ENCODE data around the gene ERGIC1.
"Not testable (repeated sequence)": the region's sequence is repeated elsewhere in the genome, so short reads cannot be mapped to it uniquely, and the experiment has no call there.

ERGIC1 gene

GRCh38 chr5:172833686-172834414 is at the start of gene ERGIC1:
Gene ERGIC1, plus strand, starts transcription at chr5:172834251. Its CDS starts 163 bp downstream, at chr5:172834414.
- peak; percentile 80 for DNase-seq

- no peak for DNase-seq
Observed at GRCh38 chr5:172785429-172786088, 48.5 kb upstream of the ERGIC1 start.

GRCh38 chr5:172786736-172787462 is 47.2 kb upstream of the ERGIC1 start:
- no peak for DNase-seq

- DNase-seq, result not testable (repeated sequence)
Observed at GRCh38 chr5:172787538-172787937, 46.5 kb upstream of the ERGIC1 start.

GRCh38 chr5:172788771-172789686 is 45.0 kb upstream of the ERGIC1 start:
- no peak for DNase-seq

GRCh38 chr5:172789687-172790495 is 44.2 kb upstream of the ERGIC1 start:
- no peak for DNase-seq

GRCh38 chr5:172790496-172790889 is 43.6 kb upstream of the ERGIC1 start:
- no peak for DNase-seq

- DNase-seq, result no peak
Observed at GRCh38 chr5:172791286-172791685, 42.8 kb upstream of the ERGIC1 start.

- DNase-seq, result no peak
Observed at GRCh38 chr5:172791726-172792445, 42.2 kb upstream of the ERGIC1 start.

- DNase-seq, result no peak
Observed at GRCh38 chr5:172792701-172793570, 41.1 kb upstream of the ERGIC1 start.

- no peak for DNase-seq
Observed at GRCh38 chr5:172793577-172794488, 40.2 kb upstream of the ERGIC1 start.

GRCh38 chr5:172795318-172795977 is 38.6 kb upstream of the ERGIC1 start:
- no peak for DNase-seq

GRCh38 chr5:172796306-172796705 is 37.7 kb upstream of the ERGIC1 start:
- no peak for DNase-seq

- DNase-seq, result no peak
Observed at GRCh38 chr5:172797771-172798191, 36.3 kb upstream of the ERGIC1 start.

- DNase-seq, result no peak
Observed at GRCh38 chr5:172798422-172799215, 35.4 kb upstream of the ERGIC1 start.

GRCh38 chr5:172799416-172799815 is 34.6 kb upstream of the ERGIC1 start:
- no peak for DNase-seq

- DNase-seq, result no peak
Observed at GRCh38 chr5:172800088-172800551, 33.9 kb upstream of the ERGIC1 start.

Measured in stimulated activated CD4-positive, alpha-beta T cell treated with anti-CD3 and anti-CD28 coated beads, Interleukin-15, amount 100 ng/mL, for 24 hours (primary cell).